DND-41 (cell line): Measurements from ENCODE around the gene SERHL2.

Experiments
- EZH2 ChIP-seq: IDR thresholded peaks from 3 replicates; pipeline ENCODE4 v1.6.1; 2012; ENCODE audit warnings: borderline replicate concordance, low read depth, mild to moderate bottlenecking, moderate library complexity, low read length, inconsistent platforms; ENCODE audit not compliant: severe bottlenecking
- TF ChIP-seq, protein P1 (sequence below): IDR thresholded peaks from 2 replicates; pipeline ENCODE4 v1.5.1; 2012; ENCODE audit warnings: borderline replicate concordance, low read length, moderate library complexity, mild to moderate bottlenecking; ENCODE audit not compliant: poor library complexity, severe bottlenecking; ENCODE audit errors: extremely low read depth

DNA sequence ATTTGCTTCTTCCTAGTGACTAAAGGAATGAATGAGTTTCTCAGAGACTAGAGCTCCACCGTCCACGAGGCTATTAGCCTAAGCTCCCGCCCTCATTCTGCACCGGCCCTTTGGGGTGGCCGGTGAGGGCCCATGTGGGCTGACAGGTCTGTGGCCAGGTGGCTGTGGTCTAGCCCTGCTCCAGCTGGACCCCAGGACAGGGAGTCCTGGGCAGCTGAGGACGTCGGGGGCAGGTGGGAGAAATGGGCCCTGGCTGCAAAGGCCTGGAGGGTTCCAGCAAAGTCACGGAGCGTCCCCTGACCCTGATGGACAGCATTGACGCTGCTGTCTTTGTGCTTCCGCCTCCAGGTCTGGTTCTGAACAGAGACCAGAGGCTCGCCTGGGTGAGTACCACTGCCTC lies 12.2 kb downstream of the SERHL2 start:
- TF ChIP-seq, protein P1, sequence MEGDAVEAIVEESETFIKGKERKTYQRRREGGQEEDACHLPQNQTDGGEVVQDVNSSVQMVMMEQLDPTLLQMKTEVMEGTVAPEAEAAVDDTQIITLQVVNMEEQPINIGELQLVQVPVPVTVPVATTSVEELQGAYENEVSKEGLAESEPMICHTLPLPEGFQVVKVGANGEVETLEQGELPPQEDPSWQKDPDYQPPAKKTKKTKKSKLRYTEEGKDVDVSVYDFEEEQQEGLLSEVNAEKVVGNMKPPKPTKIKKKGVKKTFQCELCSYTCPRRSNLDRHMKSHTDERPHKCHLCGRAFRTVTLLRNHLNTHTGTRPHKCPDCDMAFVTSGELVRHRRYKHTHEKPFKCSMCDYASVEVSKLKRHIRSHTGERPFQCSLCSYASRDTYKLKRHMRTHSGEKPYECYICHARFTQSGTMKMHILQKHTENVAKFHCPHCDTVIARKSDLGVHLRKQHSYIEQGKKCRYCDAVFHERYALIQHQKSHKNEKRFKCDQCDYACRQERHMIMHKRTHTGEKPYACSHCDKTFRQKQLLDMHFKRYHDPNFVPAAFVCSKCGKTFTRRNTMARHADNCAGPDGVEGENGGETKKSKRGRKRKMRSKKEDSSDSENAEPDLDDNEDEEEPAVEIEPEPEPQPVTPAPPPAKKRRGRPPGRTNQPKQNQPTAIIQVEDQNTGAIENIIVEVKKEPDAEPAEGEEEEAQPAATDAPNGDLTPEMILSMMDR = no peak
- TF ChIP-seq EZH2 = no peak
